Measurements from ENCODE around the gene CPXCR1.
"Not testable (repeated sequence)": the region's sequence is repeated elsewhere in the genome, so short reads cannot be mapped to it uniquely, and the experiment has no call there.

The CPXCR1 gene

GRCh38 chrX:88746925-88747324 lies at the start of gene CPXCR1:
TSS of gene CPXCR1 (plus strand) at chrX:88747225. CDS start at chrX:88753415, 6,190 bp downstream.
- DNase-seq: no peak

- no peak for DNase-seq
These were observed 11.2 kb upstream of the CPXCR1 start for GRCh38 chrX:88735835-88736234.

- DNase-seq: not testable (repeated sequence)
These were observed 810 bp upstream of the CPXCR1 start for GRCh38 chrX:88746215-88746614.

DNA sequence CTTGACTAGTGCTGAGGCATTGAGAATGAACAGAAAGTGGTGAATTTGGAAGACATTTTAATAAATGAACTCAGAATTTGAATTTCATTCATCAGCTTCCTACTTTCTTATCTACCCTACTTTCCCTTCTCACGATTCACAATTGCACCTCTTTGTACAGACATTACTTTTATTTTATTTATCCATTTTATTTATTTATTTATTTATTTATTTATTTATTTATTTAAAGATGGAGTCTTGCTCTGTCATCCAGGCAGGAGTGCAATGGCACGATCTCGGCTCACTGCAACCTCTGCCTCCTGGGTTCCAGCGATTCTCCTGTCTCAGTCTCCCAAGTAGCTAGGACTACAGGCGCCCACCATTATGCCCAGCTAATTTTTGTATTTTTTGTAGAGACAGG lies 5.3 kb downstream of the CPXCR1 start:
- not testable (repeated sequence) for DNase-seq

- no peak for DNase-seq
These were observed 42.8 kb downstream of the CPXCR1 start for GRCh38 chrX:88789825-88790224.

Measured in NCI-H146 (cell line).